Calu3 (cell line): ENCODE measurements around the gene ANKRD28. TPM values are rescaled to one million over a fixed set of nuclear protein-coding genes. Genes with fewer than 3 reads are reported as not detected.
"Not testable (repeated sequence)": the region's sequence is repeated elsewhere in the genome, so short reads cannot be mapped to it uniquely, and the experiment has no call there.

Experiments
- BruUV-seq: library from RNA; stranded (reverse); fragments of 400-500 nt; replicated peaks from 2 replicates; lab custom pipeline; 2021; lab: Mats Ljungman, UMichigan
- CTCF ChIA-PET: fragments of 300-600 bp; sonication (Branson Sonifier 250); formaldehyde crosslinking; loops from one replicate; lab custom pipeline; 2022; ENCODE audit warnings: antibody characterized with exemption; lab: Charles Lee
- DNase-seq: peaks from one replicate; pipeline ENCODE4 v3.0.0; 2022
- H3K27ac Mint-ChIP-seq: one replicate; pipeline ENCODE4 v1.8.0; 2022; ENCODE audit warnings: mixed read lengths; ENCODE audit not compliant: unreplicated experiment
- H3K27me3 Mint-ChIP-seq: one replicate; pipeline ENCODE4 v1.8.0; 2022; ENCODE audit warnings: mixed read lengths; ENCODE audit not compliant: unreplicated experiment
- H3K36me3 Mint-ChIP-seq: one replicate; pipeline ENCODE4 v1.8.0; 2022; ENCODE audit warnings: mild to moderate bottlenecking, moderate library complexity, mixed read lengths; ENCODE audit not compliant: insufficient read depth, unreplicated experiment
- H3K4me1 Mint-ChIP-seq: one replicate; pipeline ENCODE4 v1.8.0; 2022; ENCODE audit warnings: mild to moderate bottlenecking, low read depth, mixed read lengths; ENCODE audit not compliant: unreplicated experiment
- H3K4me3 Mint-ChIP-seq: one replicate; pipeline ENCODE4 v1.8.0; 2022; ENCODE audit warnings: mild to moderate bottlenecking, low read depth, moderate library complexity, mixed read lengths; ENCODE audit not compliant: unreplicated experiment
- H3K9me3 Mint-ChIP-seq: one replicate; pipeline ENCODE4 v1.8.0; 2022; ENCODE audit warnings: low read depth, mixed read lengths; ENCODE audit not compliant: unreplicated experiment
- intact Hi-C: fragments of 100-400 bp; cut with micrococcal nuclease; formaldehyde crosslinking; loops from one replicate; pipeline ENCODE4 v1.10.0; 2022; ENCODE audit not compliant: unreplicated experiment
- total RNA-seq: library from RNA; stranded (reverse); gene quantifications from 2 replicates; pipeline ENCODE4 v1.2.3, GENCODE V29; 2022
- TF ChIP-seq, protein P1 (sequence below): fragments of 200-600 bp; IDR thresholded peaks from one replicate; pipeline ENCODE4 v1.8.0; 2022; ENCODE audit warnings: antibody characterized with exemption; ENCODE audit not compliant: unreplicated experiment

ANKRD28 gene
- total RNA-seq, 1 experiment from 2014 or later, result 57.7 TPM

DNA sequence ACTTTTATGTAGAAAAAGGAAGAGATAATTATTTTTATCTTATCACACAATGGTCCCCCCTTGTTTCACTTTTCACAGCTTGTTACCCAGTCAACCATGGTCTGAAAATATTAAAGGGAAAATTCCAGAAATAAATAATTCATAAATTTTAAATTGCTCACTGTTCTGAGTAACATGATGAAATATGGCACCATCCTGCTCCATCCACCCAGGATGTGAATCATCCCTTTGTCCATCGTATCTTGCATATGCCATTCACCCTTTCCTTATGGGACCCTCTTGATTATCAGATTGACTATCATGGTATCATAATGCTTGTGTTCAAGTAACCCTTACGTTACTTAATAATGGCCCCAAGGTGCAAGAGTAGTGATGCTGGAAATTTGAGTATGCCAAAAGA is 43.7 kb downstream of the ANKRD28 start:
- H3K4me1 Mint-ChIP-seq, result peaks cover 20% of the 10 kb centered on the region
- no TSS peak for BruUV-seq
- H3K27me3 Mint-ChIP-seq, result no peaks in the 10 kb centered on the region
- CTCF ChIA-PET, result no interaction called here
- no peak for DNase-seq
- TF ChIP-seq, protein P1, sequence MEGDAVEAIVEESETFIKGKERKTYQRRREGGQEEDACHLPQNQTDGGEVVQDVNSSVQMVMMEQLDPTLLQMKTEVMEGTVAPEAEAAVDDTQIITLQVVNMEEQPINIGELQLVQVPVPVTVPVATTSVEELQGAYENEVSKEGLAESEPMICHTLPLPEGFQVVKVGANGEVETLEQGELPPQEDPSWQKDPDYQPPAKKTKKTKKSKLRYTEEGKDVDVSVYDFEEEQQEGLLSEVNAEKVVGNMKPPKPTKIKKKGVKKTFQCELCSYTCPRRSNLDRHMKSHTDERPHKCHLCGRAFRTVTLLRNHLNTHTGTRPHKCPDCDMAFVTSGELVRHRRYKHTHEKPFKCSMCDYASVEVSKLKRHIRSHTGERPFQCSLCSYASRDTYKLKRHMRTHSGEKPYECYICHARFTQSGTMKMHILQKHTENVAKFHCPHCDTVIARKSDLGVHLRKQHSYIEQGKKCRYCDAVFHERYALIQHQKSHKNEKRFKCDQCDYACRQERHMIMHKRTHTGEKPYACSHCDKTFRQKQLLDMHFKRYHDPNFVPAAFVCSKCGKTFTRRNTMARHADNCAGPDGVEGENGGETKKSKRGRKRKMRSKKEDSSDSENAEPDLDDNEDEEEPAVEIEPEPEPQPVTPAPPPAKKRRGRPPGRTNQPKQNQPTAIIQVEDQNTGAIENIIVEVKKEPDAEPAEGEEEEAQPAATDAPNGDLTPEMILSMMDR, result no peak
- intact Hi-C loops, result no loop called here
- H3K4me3 Mint-ChIP-seq, result no peak overlapping the region
- H3K36me3 Mint-ChIP-seq, result peaks cover 6% of the 10 kb centered on the region
- H3K27ac Mint-ChIP-seq, result no peak overlapping the region
- no peaks in the 10 kb centered on the region for H3K9me3 Mint-ChIP-seq

DNA sequence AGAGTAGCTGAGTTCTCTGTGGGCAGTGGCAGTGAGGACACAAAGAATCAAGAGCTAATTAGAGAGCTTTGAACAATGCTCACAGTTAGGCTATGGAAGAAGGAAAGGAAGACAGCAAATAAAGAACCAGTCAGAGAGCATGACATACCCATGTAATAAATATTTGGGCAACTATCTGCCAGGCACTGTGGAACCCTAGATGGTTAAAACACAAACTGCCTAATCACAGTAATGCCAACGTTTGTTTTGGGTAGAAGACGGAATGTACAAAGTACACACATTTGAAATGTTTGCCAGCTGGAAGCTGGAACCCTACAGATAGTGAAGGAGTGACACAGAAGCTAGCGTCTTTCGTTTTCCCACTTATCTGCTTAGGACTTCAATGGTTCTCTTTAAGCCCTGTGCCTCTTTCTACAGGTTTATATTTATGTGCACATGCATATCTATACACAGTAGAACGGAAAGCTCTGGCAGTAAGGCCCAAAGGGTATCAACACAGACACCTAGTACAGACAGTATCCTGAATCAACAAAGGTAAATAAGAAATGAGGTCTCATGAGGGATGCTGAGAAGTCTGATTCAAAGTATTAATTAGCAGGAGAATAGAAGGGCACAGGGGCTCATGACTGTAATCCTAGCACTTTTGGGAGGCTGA is 44.6 kb downstream of the ANKRD28 start:
- no TSS peak for BruUV-seq
- Mint-ChIP-seq H3K27ac (peak overlapping the region; percentile 6), H3K27me3 (no peaks in the 10 kb centered on the region), H3K4me1 (peaks cover 20% of the 10 kb centered on the region), H3K9me3 (no peaks in the 10 kb centered on the region), H3K4me3 (no peak overlapping the region), H3K36me3 (peaks cover 11% of the 10 kb centered on the region)
- DNase-seq, result no peak
- intact Hi-C loops, result no loop called here
- TF ChIP-seq, protein P1, result no peak
- CTCF ChIA-PET, result interaction anchor here (0.9 kb wide), 1 partner anchor 45 kb away, joined by 3 read pairs; the partner anchor contains the start of gene ANKRD28

DNA sequence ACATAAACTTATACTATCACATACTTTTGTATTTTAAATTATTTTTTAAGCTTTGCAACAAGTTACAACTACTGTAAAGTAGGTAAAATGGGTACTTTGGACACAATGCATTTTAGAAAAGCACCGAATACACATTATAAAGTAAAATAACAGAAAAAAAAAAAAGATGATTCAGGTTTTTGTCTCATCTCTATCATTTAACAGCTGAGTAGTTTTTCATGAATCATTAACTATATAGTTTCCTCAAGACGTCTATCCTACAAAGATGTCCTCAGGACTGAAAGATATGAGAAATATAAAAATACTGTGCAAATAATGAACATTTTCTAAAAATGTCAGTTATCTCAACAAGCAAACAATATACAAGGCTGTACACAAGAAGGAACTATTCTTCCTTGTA is 46.9 kb downstream of the ANKRD28 start:
- H3K36me3 Mint-ChIP-seq, result peaks cover 15% of the 10 kb centered on the region
- H3K4me1 Mint-ChIP-seq, result peaks cover 20% of the 10 kb centered on the region
- H3K27ac Mint-ChIP-seq, result no peak overlapping the region

DNA sequence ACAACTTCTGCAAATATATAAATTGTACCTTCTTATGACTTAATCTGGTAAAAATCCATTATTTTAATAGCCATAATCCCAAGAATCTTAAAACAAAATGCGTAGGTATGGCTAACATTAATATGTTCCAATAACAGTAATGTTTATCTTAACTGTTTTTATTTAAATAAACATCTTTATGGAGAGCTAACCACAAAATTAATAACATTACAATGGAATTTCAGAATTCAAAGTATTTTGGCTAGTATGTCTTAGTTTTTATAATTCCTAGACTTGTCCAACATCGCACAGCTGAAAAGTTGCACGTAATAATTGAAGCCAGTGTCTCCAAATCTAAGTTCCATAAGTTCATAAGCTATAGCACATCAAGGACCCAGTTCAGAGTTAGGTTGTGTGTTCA is 47.6 kb downstream of the ANKRD28 start:
- intact Hi-C loops, result no loop called here
- no TSS peak for BruUV-seq
- Mint-ChIP-seq H3K36me3 (peaks cover 15% of the 10 kb centered on the region), H3K27me3 (no peaks in the 10 kb centered on the region), H3K4me3 (no peak overlapping the region), H3K27ac (no peak overlapping the region), H3K9me3 (no peaks in the 10 kb centered on the region), H3K4me1 (peaks cover 20% of the 10 kb centered on the region)
- DNase-seq, result no peak
- TF ChIP-seq, protein P1, result no peak
- CTCF ChIA-PET, result no interaction called here

More for the DNA sequence above, 46.9 kb downstream of the ANKRD28 start:
- TF ChIP-seq, protein P1, result no peak
- Mint-ChIP-seq H3K9me3 (no peaks in the 10 kb centered on the region), H3K27me3 (no peaks in the 10 kb centered on the region), H3K4me3 (no peak overlapping the region)
- CTCF ChIA-PET, result interaction anchor here (0.6 kb wide), 1 partner anchor 641 kb away, joined by 3 read pairs; no protein-coding TSS in a partner anchor
- no TSS peak for BruUV-seq
- intact Hi-C loops, result no loop called here
- DNase-seq, result no peak

DNA sequence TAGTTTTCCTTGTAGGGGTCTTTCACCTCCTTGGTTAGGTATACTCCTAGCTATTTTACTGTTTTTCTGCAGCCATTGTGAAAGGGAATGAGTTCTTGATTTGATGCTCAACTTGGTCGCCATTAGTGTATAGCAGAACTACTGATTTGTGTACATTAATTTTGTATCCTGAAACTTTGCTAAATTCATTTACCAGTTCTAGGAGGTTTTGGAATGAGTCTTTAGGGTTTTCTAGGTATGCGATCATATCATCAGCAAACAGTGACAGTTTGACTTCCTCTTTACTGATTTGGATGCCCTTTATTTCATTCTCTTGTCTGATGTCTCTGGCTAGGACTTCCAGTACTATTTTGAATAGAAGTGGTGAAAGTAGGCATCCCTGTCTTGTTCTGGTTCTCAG is 51.9 kb downstream of the ANKRD28 start:
- H3K27ac Mint-ChIP-seq, H3K9me3 Mint-ChIP-seq, CTCF ChIA-PET, BruUV-seq, H3K4me1 Mint-ChIP-seq, intact Hi-C loops, H3K4me3 Mint-ChIP-seq, DNase-seq, H3K27me3 Mint-ChIP-seq: not testable (repeated sequence)
- H3K36me3 Mint-ChIP-seq, result peaks cover 15% of the 10 kb centered on the region
